Mesenchymal stem cell (in vitro differentiated cells and primary cell): Measurements from ENCODE around the gene CTSD.
A peak's percentile ranks its signal among the peaks of the same experiment; 100 is the strongest.

Source experiments
- DNase-seq: peaks from one replicate; pipeline ENCODE4 v3.0.0-alpha.2; 2013
- H2AFZ ChIP-seq: one replicate; pipeline ENCODE4 v1.6.1; 2013; ENCODE audit warnings: low read depth, mild to moderate bottlenecking, control low read depth, inconsistent platforms, low read length, moderate library complexity
- H2AK5ac ChIP-seq: 2 replicates; pipeline ENCODE4 v1.6.1; 2013; ENCODE audit warnings: low read length, moderate library complexity, mild to moderate bottlenecking, inconsistent platforms; ENCODE audit not compliant: severe bottlenecking
- H2BK120ac ChIP-seq: one replicate; pipeline ENCODE4 v1.6.1; 2013; ENCODE audit warnings: low read depth, mild to moderate bottlenecking, inconsistent platforms, low read length, moderate library complexity
- H2BK12ac ChIP-seq, 2 experiments: one replicate each; pipeline ENCODE4 v1.6.1; 2013; ENCODE audit warnings: inconsistent platforms in 2 of 2, low read length in 2 of 2, mild to moderate bottlenecking in 2 of 2, moderate library complexity in 2 of 2, control low read depth in 1 of 2
- H2BK15ac ChIP-seq: one replicate; pipeline ENCODE4 v1.6.1; 2013; ENCODE audit warnings: mild to moderate bottlenecking, low read depth, inconsistent platforms; ENCODE audit not compliant: poor library complexity, severe bottlenecking
- H2BK5ac ChIP-seq: 2 replicates; pipeline ENCODE4 v1.6.1; 2013; ENCODE audit warnings: low read depth, mild to moderate bottlenecking, low read length, control low read depth, inconsistent platforms; ENCODE audit not compliant: poor library complexity, severe bottlenecking
- H3K14ac ChIP-seq, 2 experiments: one replicate each; pipeline ENCODE4 v1.6.1; 2013; ENCODE audit warnings: inconsistent platforms in 2 of 2, low read length in 2 of 2, control low read depth in 1 of 2, mild to moderate bottlenecking in 1 of 2, moderate library complexity in 1 of 2
- H3K18ac ChIP-seq, 2 experiments: one replicate each; pipeline ENCODE4 v1.6.1; 2013; ENCODE audit warnings: inconsistent platforms in 2 of 2, low read length in 2 of 2, control low read depth in 1 of 2, low read depth in 1 of 2, mild to moderate bottlenecking in 1 of 2
- H3K23ac ChIP-seq, 2 experiments: one replicate each; pipeline ENCODE4 v1.6.1; 2013; ENCODE audit warnings: inconsistent platforms in 2 of 2, low read length in 2 of 2, mild to moderate bottlenecking in 2 of 2, moderate library complexity in 2 of 2, control low read depth in 1 of 2
- H3K27ac ChIP-seq: 2 replicates; pipeline ENCODE4 v1.5.1; 2013; ENCODE audit warnings: mild to moderate bottlenecking, moderate library complexity, low read length, control low read depth, inconsistent platforms; ENCODE audit not compliant: poor library complexity, severe bottlenecking
- H3K27me3 ChIP-seq, 2 experiments: 2 replicates each; pipeline versions ENCODE4 v1.6.1 to v1.7.0; 2013; ENCODE audit warnings: low read length in 2 of 2, mild to moderate bottlenecking in 2 of 2, moderate library complexity in 2 of 2, control low read depth in 1 of 2, inconsistent platforms in 1 of 2; ENCODE audit not compliant: control insufficient read depth in 1 of 2, insufficient read depth in 1 of 2
- H3K36me3 ChIP-seq, 2 experiments: 2 replicates each; pipeline versions ENCODE4 v1.6.1 to v1.7.0; 2013; ENCODE audit warnings: low read length in 2 of 2, control low read depth in 1 of 2, inconsistent platforms in 1 of 2, low read depth in 1 of 2, mild to moderate bottlenecking in 1 of 2; ENCODE audit not compliant: insufficient read depth in 2 of 2, control insufficient read depth in 1 of 2
- H3K4ac ChIP-seq, 2 experiments: one replicate each; pipeline ENCODE4 v1.6.1; 2013; ENCODE audit warnings: inconsistent platforms in 2 of 2, low read length in 2 of 2, mild to moderate bottlenecking in 2 of 2, moderate library complexity in 2 of 2, control low read depth in 1 of 2, low read depth in 1 of 2
- H3K4me1 ChIP-seq: 2 replicates; pipeline ENCODE4 v1.6.1; 2013; ENCODE audit warnings: low read depth, low read length, control low read depth; ENCODE audit not compliant: control insufficient read depth, insufficient read depth
- H3K4me2 ChIP-seq: 2 replicates; pipeline ENCODE4 v1.6.1; 2013; ENCODE audit warnings: low read length, mild to moderate bottlenecking, inconsistent platforms; ENCODE audit not compliant: poor library complexity, severe bottlenecking
- H3K4me3 ChIP-seq, 2 experiments: 2 replicates each; pipeline versions ENCODE4 v1.5.1 to v1.7.0; 2013; ENCODE audit warnings: low read length in 2 of 2, mild to moderate bottlenecking in 2 of 2, control low read depth in 1 of 2, low read depth in 1 of 2; ENCODE audit not compliant: insufficient read depth in 1 of 2
- H3K79me1 ChIP-seq: replicated peaks from 2 replicates; pipeline ENCODE4 v1.6.1; 2013; ENCODE audit warnings: mild to moderate bottlenecking, control low read depth, low read length, inconsistent platforms; ENCODE audit not compliant: poor library complexity, severe bottlenecking
- H3K9ac ChIP-seq: 2 replicates; pipeline ENCODE4 v1.7.0; 2013; ENCODE audit warnings: mild to moderate bottlenecking, low read length, moderate library complexity
- H3K9me3 ChIP-seq: 2 replicates; pipeline ENCODE4 v1.7.0; 2013; ENCODE audit warnings: mild to moderate bottlenecking, low read length; ENCODE audit not compliant: control insufficient read depth
- H4K8ac ChIP-seq: one replicate; pipeline ENCODE4 v1.6.1; 2013; ENCODE audit warnings: inconsistent platforms, mild to moderate bottlenecking, low read length, moderate library complexity
- H4K91ac ChIP-seq: one replicate; pipeline ENCODE4 v1.6.1; 2013; ENCODE audit warnings: mild to moderate bottlenecking, low read length, inconsistent platforms
- WGBS: methylation state at CpG from one replicate; pipeline ENCODE4 v1.1.7; 2013; ENCODE audit warnings: mixed read lengths; 5-methylcytosine and 5-hydroxymethylcytosine counted together

CTSD gene

GRCh38 chr11:1792461-1792860 is 28.7 kb upstream of the CTSD start:
- no peak overlapping the region for H2AK5ac ChIP-seq
- H3K4me1 ChIP-seq: peaks cover 2% of the 10 kb centered on the region
- no peak for DNase-seq
- H3K4me2 ChIP-seq: no peak overlapping the region
- no peak overlapping the region for H2AFZ ChIP-seq
- H3K9ac ChIP-seq: no peak overlapping the region
- no peaks in the 10 kb centered on the region for H3K79me1 ChIP-seq
- no peak overlapping the region for H2BK15ac ChIP-seq
- no peak overlapping the region for H3K23ac ChIP-seq
- H3K27ac ChIP-seq: no peak overlapping the region
- no peak overlapping the region for H4K8ac ChIP-seq
- peaks cover 17 to 53% of the 10 kb centered on the region in 2 experiments for H3K27me3 ChIP-seq
- H3K4ac ChIP-seq: no peak overlapping the region
- H2BK5ac ChIP-seq: no peak overlapping the region
- H2BK120ac ChIP-seq: no peak overlapping the region
- 94% methylated on average over 12 of the region's 12 CpGs for WGBS
- H3K14ac ChIP-seq: no peak overlapping the region
- no peak overlapping the region for H4K91ac ChIP-seq
- no peaks in the 10 kb centered on the region for H3K9me3 ChIP-seq
- H3K18ac ChIP-seq: no peak overlapping the region
- H3K4me3 ChIP-seq: no peak overlapping the region
- no peak overlapping the region for H2BK12ac ChIP-seq
- H3K36me3 ChIP-seq: no peaks in the 10 kb centered on the region

GRCh38 chr11:1791912-1792311 is 28.2 kb upstream of the CTSD start:
- no peak overlapping the region for H2BK15ac ChIP-seq
- H2BK5ac ChIP-seq: no peak overlapping the region
- H3K9me3 ChIP-seq: no peaks in the 10 kb centered on the region
- no peak overlapping the region for H3K4me2 ChIP-seq
- H3K4ac ChIP-seq: no peak overlapping the region
- no peak overlapping the region for H4K91ac ChIP-seq
- no peak overlapping the region for H3K18ac ChIP-seq
- no peak overlapping the region for H2BK120ac ChIP-seq
- DNase-seq: no peak
- 95% methylated on average over 6 of the region's 6 CpGs for WGBS
- no peak overlapping the region for H2AFZ ChIP-seq
- H3K36me3 ChIP-seq: no peaks in the 10 kb centered on the region
- H2BK12ac ChIP-seq: no peak overlapping the region
- H3K14ac ChIP-seq: no peak overlapping the region
- H3K27ac ChIP-seq: no peak overlapping the region
- H3K9ac ChIP-seq: no peak overlapping the region
- H4K8ac ChIP-seq: no peak overlapping the region
- H3K27me3 ChIP-seq: peaks cover 14 to 49% of the 10 kb centered on the region in 2 experiments
- H3K23ac ChIP-seq: no peak overlapping the region
- H3K4me1 ChIP-seq: peaks cover 2% of the 10 kb centered on the region
- H3K4me3 ChIP-seq: no peak overlapping the region
- H2AK5ac ChIP-seq: no peak overlapping the region
- H3K79me1 ChIP-seq: no peaks in the 10 kb centered on the region

GRCh38 chr11:1786466-1786865 is 22.7 kb upstream of the CTSD start:
- no peak for DNase-seq
- Histone ChIP-seq H2BK15ac (no peak overlapping the region), H3K18ac (no peak overlapping the region), H3K9me3 (no peaks in the 10 kb centered on the region), H3K4me1 (peaks cover 23% of the 10 kb centered on the region), H3K79me1 (no peaks in the 10 kb centered on the region), H3K27ac (no peak overlapping the region), H3K4ac (no peak overlapping the region), H3K9ac (no peak overlapping the region), H3K36me3 (no peaks in the 10 kb centered on the region), H2AK5ac (no peak overlapping the region), H4K8ac (no peak overlapping the region), H2BK120ac (no peak overlapping the region), H2BK5ac (no peak overlapping the region), H3K14ac (no peak overlapping the region), H4K91ac (no peak overlapping the region), H3K27me3 (peaks cover 0 to 20% of the 10 kb centered on the region in 2 experiments), H3K23ac (no peak overlapping the region), H3K4me2 (no peak overlapping the region), H2BK12ac (no peak overlapping the region), H3K4me3 (no peak overlapping the region), H2AFZ (no peak overlapping the region)
- WGBS: 95% methylated on average over 4 of the region's 4 CpGs

- no peak overlapping the region for H2BK5ac ChIP-seq
- H2BK120ac ChIP-seq: no peak overlapping the region
- H4K8ac ChIP-seq: no peak overlapping the region
- H3K79me1 ChIP-seq: no peaks in the 10 kb centered on the region
- H4K91ac ChIP-seq: no peak overlapping the region
- no peak overlapping the region for H2AK5ac ChIP-seq
- no peak overlapping the region for H3K9ac ChIP-seq
- no peak overlapping the region for H2AFZ ChIP-seq
- H2BK15ac ChIP-seq: no peak overlapping the region
- H3K4ac ChIP-seq: no peak overlapping the region
- H3K27me3 ChIP-seq: peaks cover 0 to 17% of the 10 kb centered on the region in 2 experiments
- no peak overlapping the region for H3K4me3 ChIP-seq
- H3K4me1 ChIP-seq: peaks cover 29% of the 10 kb centered on the region
- peak overlapping the region in 1 of 2 experiments; percentile 49 for H3K18ac ChIP-seq
- peak overlapping the region in 1 of 2 experiments; percentile 44 for H3K14ac ChIP-seq
- H3K23ac ChIP-seq: no peak overlapping the region
- WGBS: 89% methylated on average over 21 of the region's 21 CpGs
- no peaks in the 10 kb centered on the region for H3K9me3 ChIP-seq
- H3K27ac ChIP-seq: no peak overlapping the region
- peak overlapping the region in 1 of 2 experiments; percentile 51 for H2BK12ac ChIP-seq
- H3K4me2 ChIP-seq: no peak overlapping the region
- no peaks in the 10 kb centered on the region for H3K36me3 ChIP-seq
- DNase-seq: no peak
Measured at GRCh38 chr11:1785749-1786413, 22.2 kb upstream of the CTSD start.
